Measurements from ENCODE around the gene GALNT16.

DNA sequence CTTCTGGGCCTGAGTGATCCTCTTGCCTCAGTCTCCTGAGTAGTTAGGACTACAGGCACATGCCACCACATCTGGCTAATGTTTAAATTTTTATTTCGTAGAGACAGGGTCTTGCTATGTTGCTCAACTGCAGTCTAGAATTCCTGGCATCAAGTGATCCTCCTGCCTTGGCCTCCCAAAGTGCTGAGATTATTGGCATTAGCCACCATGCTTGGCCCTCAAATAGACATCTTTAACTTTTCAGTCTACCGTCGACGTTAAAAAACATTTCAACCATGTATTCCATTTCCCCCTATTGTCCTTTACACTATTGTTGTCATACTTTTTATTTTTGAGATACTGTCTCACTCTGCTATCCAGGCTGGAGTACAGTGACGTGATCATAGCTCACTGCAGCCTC is 115.8 kb downstream of the GALNT16 start:
- TF ChIP-seq CTCF (IDR thresholded peaks at IDR 0.05) (no peak), EP300 (IDR thresholded peaks at IDR 0.05) (no peak)

All from esophagus muscularis mucosa (tissue), 3 donors.